Renal pelvis (tissue), 3 donors: ENCODE data around the gene KIR3DL2. TPM values are rescaled to one million over a fixed set of nuclear protein-coding genes. Genes with fewer than 3 reads are reported as not detected.

ENCODE experiments used
- polyA plus RNA-seq, 3 donors: library from polyadenylated mRNA; unstranded; fragments of 120-200 nt; gene quantifications; one replicate each; pipeline ENCODE4 v1.2.1, GENCODE V29; 2013; ENCODE audit not compliant: insufficient read length in 3 of 3

Gene KIR3DL2
- polyA plus RNA-seq, 3 donors: not detected

Other genes with a start within 250 kb of the KIR3DL2 start
- gene LILRB1, start 220.0 kb upstream of the KIR3DL2 start, polyA plus RNA-seq: 1 to 10 TPM in 2 of 3 donors, under 1 TPM in 1; 0.91 to 1.4 (median 1.3) TPM
- gene LILRB4, start 187.5 kb upstream of the KIR3DL2 start, polyA plus RNA-seq: 1 to 10 TPM; 1.1 to 1.3 (median 1.2) TPM
- gene KIR3DL3, start 126.0 kb upstream of the KIR3DL2 start, polyA plus RNA-seq: not detected
- gene KIR2DL3, start 111.9 kb upstream of the KIR3DL2 start, polyA plus RNA-seq: not detected
- under 1 TPM in 1 of 3 donors, not detected in 2; 0.29 TPM for gene KIR2DL1, start 80.7 kb upstream of the KIR3DL2 start, polyA plus RNA-seq
- not detected for gene KIR2DL4, start 46.8 kb upstream of the KIR3DL2 start, polyA plus RNA-seq
- gene KIR3DL1, start 34.0 kb upstream of the KIR3DL2 start, polyA plus RNA-seq: not detected
- not detected for gene KIR2DS4, start 17.8 kb upstream of the KIR3DL2 start, polyA plus RNA-seq
- gene FCAR, start 23.8 kb downstream of the KIR3DL2 start, polyA plus RNA-seq: under 1 TPM; 0.21 to 0.31 (median 0.29) TPM
- under 1 TPM; 0.13 to 0.31 (median 0.26) TPM for gene NCR1, start 55.7 kb downstream of the KIR3DL2 start, polyA plus RNA-seq
- gene NLRP7, start 97.1 kb downstream of the KIR3DL2 start, polyA plus RNA-seq: under 1 TPM in 1 of 3 donors, not detected in 2; 0.04 TPM
- gene NLRP2, start 115.9 kb downstream of the KIR3DL2 start, polyA plus RNA-seq: 10 to 100 TPM in 2 of 3 donors, 1 to 10 TPM in 1; 7.8 to 22.2 (median 12.8) TPM
- gene GP6, start 187.8 kb downstream of the KIR3DL2 start, polyA plus RNA-seq: under 1 TPM; 0.53 to 0.92 (median 0.77) TPM
- gene RDH13, start 212.7 kb downstream of the KIR3DL2 start, polyA plus RNA-seq: 10 to 100 TPM; 16.0 to 24.0 (median 21.0) TPM
- gene EPS8L1, start 225.4 kb downstream of the KIR3DL2 start, polyA plus RNA-seq: 10 to 100 TPM; 56.1 to 91.8 (median 73.3) TPM